Putamen (tissue), 1 donor: ENCODE measurements around the gene C19orf25.

Source experiments
- DNase-seq: peaks from one replicate; pipeline ENCODE4 v3.0.0-alpha.2; 2016; ENCODE audit warnings: low spot score

C19orf25 gene

GRCh38 chr19:1496714-1497577 lies 17.9 kb upstream of the C19orf25 start:
- DNase-seq: no peak

- DNase-seq: no peak
Observed at GRCh38 chr19:1495799-1496713, 17.0 kb upstream of the C19orf25 start.

- no peak for DNase-seq
Observed at GRCh38 chr19:1495051-1495798, 16.2 kb upstream of the C19orf25 start.

GRCh38 chr19:1494115-1494815 lies 15.2 kb upstream of the C19orf25 start:
- DNase-seq: no peak

- no peak for DNase-seq
Observed at GRCh38 chr19:1492474-1493006, 13.5 kb upstream of the C19orf25 start.

GRCh38 chr19:1491849-1492170 lies 12.8 kb upstream of the C19orf25 start:
- DNase-seq: no peak

GRCh38 chr19:1491114-1491848 lies 12.3 kb upstream of the C19orf25 start, which contains the start of gene REEP6:
Gene REEP6 (plus strand): TSS chr19:1491181. CDS start chr19:1491270, 89 bp downstream.
- no peak for DNase-seq

GRCh38 chr19:1490311-1491113 lies 11.5 kb upstream of the C19orf25 start, which contains the start of gene PCSK4:
Gene PCSK4 (minus strand): TSS chr19:1490350. CDS start chr19:1490346, 4 bp downstream.
- DNase-seq: peak; percentile 99

GRCh38 chr19:1489463-1490310 lies 10.7 kb upstream of the C19orf25 start:
- DNase-seq: no peak

- no peak for DNase-seq
Observed at GRCh38 chr19:1488282-1488601, 9.2 kb upstream of the C19orf25 start.

- DNase-seq: no peak
Observed at GRCh38 chr19:1487576-1488281, 8.7 kb upstream of the C19orf25 start.

- DNase-seq: no peak
Observed at GRCh38 chr19:1486720-1487575, 7.9 kb upstream of the C19orf25 start.

- no peak for DNase-seq
Observed at GRCh38 chr19:1483979-1484428, 5.0 kb upstream of the C19orf25 start.

GRCh38 chr19:1483131-1483978 lies 4.3 kb upstream of the C19orf25 start:
- DNase-seq: no peak

GRCh38 chr19:1482361-1483130 lies 3.5 kb upstream of the C19orf25 start:
- DNase-seq: no peak
